Loucy (cell line): ENCODE measurements around the gene CNTN1.

Experiments used
- H2AFZ ChIP-seq: fragments of 200-600 bp; sonication (generic); 2 replicates; pipeline ENCODE4 v1.6.0; 2016; ENCODE audit warnings: antibody characterized with exemption, mild to moderate bottlenecking, low read length, moderate library complexity
- H3F3A ChIP-seq: fragments of 200-600 bp; 2 replicates; pipeline ENCODE4 v1.6.0; 2016; ENCODE audit warnings: antibody characterized with exemption, low read depth, mild to moderate bottlenecking
- H3K27me3 ChIP-seq: fragments of 200-600 bp; sonication (generic); 2 replicates; pipeline ENCODE4 v1.6.1; 2014; ENCODE audit warnings: low read length, mild to moderate bottlenecking; ENCODE audit not compliant: insufficient read depth, poor library complexity, severe bottlenecking
- H3K36me3 ChIP-seq: fragments of 200-600 bp; sonication (generic); 2 replicates; pipeline ENCODE4 v1.6.1; 2016; ENCODE audit warnings: low read length; ENCODE audit not compliant: insufficient read depth
- H3K4me1 ChIP-seq: fragments of 200-600 bp; sonication (generic); 2 replicates; pipeline ENCODE4 v1.5.1; 2014; ENCODE audit warnings: low read length, mild to moderate bottlenecking; ENCODE audit not compliant: insufficient read depth, poor library complexity, severe bottlenecking
- H3K4me2 ChIP-seq: fragments of 200-600 bp; sonication (generic); 2 replicates; pipeline ENCODE4 v1.6.0; 2014; ENCODE audit warnings: antibody characterized with exemption, low read length, low read depth, mild to moderate bottlenecking; ENCODE audit not compliant: poor library complexity, severe bottlenecking
- H3K4me3 ChIP-seq: fragments of 200-600 bp; sonication (generic); 2 replicates; pipeline ENCODE4 v1.5.1; 2014; ENCODE audit warnings: low read length, mild to moderate bottlenecking, mixed read lengths; ENCODE audit not compliant: poor library complexity, severe bottlenecking
- H3K79me2 ChIP-seq: fragments of 200-600 bp; sonication (generic); 2 replicates; pipeline ENCODE4 v1.6.1; 2014; ENCODE audit warnings: low read length; ENCODE audit not compliant: insufficient read depth
- H3K9ac ChIP-seq: fragments of 200-600 bp; sonication (generic); 2 replicates; pipeline ENCODE4 v1.6.0; 2014; ENCODE audit warnings: mild to moderate bottlenecking, low read depth, low read length, moderate library complexity; ENCODE audit not compliant: poor library complexity, severe bottlenecking
- H3K9me2 ChIP-seq: fragments of 200-600 bp; sonication (generic); replicated peaks from 2 replicates; pipeline ENCODE4 v1.6.1; 2016; ENCODE audit warnings: low read depth, low read length, mixed read lengths
- H3K9me3 ChIP-seq: fragments of 200-600 bp; sonication (generic); 2 replicates; pipeline ENCODE4 v1.6.1; 2014; ENCODE audit warnings: mild to moderate bottlenecking, antibody characterized with exemption, low read length, low read depth; ENCODE audit not compliant: insufficient read depth
- H4K20me1 ChIP-seq: fragments of 200-600 bp; sonication (generic); 2 replicates; pipeline ENCODE4 v1.6.0; 2014; ENCODE audit warnings: antibody characterized with exemption, low read length, mild to moderate bottlenecking; ENCODE audit not compliant: insufficient read depth, poor library complexity, severe bottlenecking
- CTCF ChIP-seq: fragments of 200-600 bp; sonication (generic); conservative IDR thresholded peaks from 2 replicates; pipeline ENCODE4 v1.5.1; 2014; ENCODE audit warnings: mild to moderate bottlenecking, antibody characterized with exemption, low read length
- EZH2phosphoT487 ChIP-seq: fragments of 200-600 bp; IDR thresholded peaks from 2 replicates; pipeline ENCODE4 v1.6.1; 2018; ENCODE audit warnings: antibody characterized with exemption, mild to moderate bottlenecking, moderate library complexity, borderline replicate concordance

Gene CNTN1

GRCh38 chr12:41108032-41108431 lies 415.8 kb downstream of the CNTN1 start:
- no peaks in the 10 kb centered on the region for H4K20me1 ChIP-seq
- no peak for TF ChIP-seq CTCF
- no peak for TF ChIP-seq EZH2phosphoT487
- no peaks in the 10 kb centered on the region for H3K4me1 ChIP-seq
- no peak overlapping the region for H3K9ac ChIP-seq
- H3K4me3 ChIP-seq, result no peak overlapping the region
- no peaks in the 10 kb centered on the region for H3K27me3 ChIP-seq
- H3K4me2 ChIP-seq, result no peak overlapping the region
- no peaks in the 10 kb centered on the region for H3K36me3 ChIP-seq
- H2AFZ ChIP-seq, result no peak overlapping the region
- H3K79me2 ChIP-seq, result no peaks in the 10 kb centered on the region
- no peaks in the 10 kb centered on the region for H3K9me2 ChIP-seq
- no peaks in the 10 kb centered on the region for H3F3A ChIP-seq
- H3K9me3 ChIP-seq, result no peaks in the 10 kb centered on the region

- H2AFZ ChIP-seq, result no peak overlapping the region
- H3K36me3 ChIP-seq, result no peaks in the 10 kb centered on the region
- no peak for TF ChIP-seq EZH2phosphoT487
- TF ChIP-seq CTCF, result no peak
- no peaks in the 10 kb centered on the region for H3F3A ChIP-seq
- no peaks in the 10 kb centered on the region for H3K4me1 ChIP-seq
- no peak overlapping the region for H3K4me2 ChIP-seq
- H3K9ac ChIP-seq, result no peak overlapping the region
- H3K79me2 ChIP-seq, result no peaks in the 10 kb centered on the region
- H3K9me2 ChIP-seq, result no peaks in the 10 kb centered on the region
- H4K20me1 ChIP-seq, result no peaks in the 10 kb centered on the region
- no peak overlapping the region for H3K4me3 ChIP-seq
- H3K27me3 ChIP-seq, result no peaks in the 10 kb centered on the region
- H3K9me3 ChIP-seq, result no peaks in the 10 kb centered on the region
Measured at GRCh38 chr12:41112903-41113302, 420.7 kb downstream of the CNTN1 start.

GRCh38 chr12:41120211-41120610 lies 428.0 kb downstream of the CNTN1 start:
- Histone ChIP-seq H4K20me1 (no peaks in the 10 kb centered on the region), H2AFZ (0 out of 2 replicates have a peak overlapping the region, but pooled peaks have one; percentile 23), H3K27me3 (no peaks in the 10 kb centered on the region), H3K4me1 (no peaks in the 10 kb centered on the region), H3K9me3 (no peaks in the 10 kb centered on the region), H3K9me2 (no peaks in the 10 kb centered on the region), H3K9ac (no peak overlapping the region), H3K4me3 (no peak overlapping the region), H3K36me3 (no peaks in the 10 kb centered on the region), H3K79me2 (no peaks in the 10 kb centered on the region), H3K4me2 (no peak overlapping the region), H3F3A (no peaks in the 10 kb centered on the region)
- no peak for TF ChIP-seq CTCF
- no peak for TF ChIP-seq EZH2phosphoT487
